ENCODE measurements around the gene ABCF1.

ABCF1 gene

DNA sequence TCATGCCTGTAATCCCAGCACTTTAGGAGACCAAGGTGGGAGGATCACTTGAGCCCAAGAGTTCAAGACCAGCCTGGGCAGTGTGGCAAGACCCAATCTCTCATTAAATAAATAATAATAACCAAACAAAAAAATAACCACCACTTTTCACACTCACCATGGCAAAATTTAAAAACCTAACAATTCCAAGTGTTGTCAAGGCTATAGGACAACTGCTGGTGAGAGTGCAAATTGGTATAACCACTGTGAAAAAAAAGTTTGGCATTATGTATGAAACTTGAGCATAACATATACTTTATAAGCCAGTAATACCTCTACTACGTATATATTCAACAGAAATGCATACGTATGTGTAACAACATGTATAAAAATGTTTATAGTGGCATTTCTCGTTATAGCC, 10.3 kb upstream of the ABCF1 start:
- no peak for DNase-seq (ENCODE audit: low spot score)

DNA sequence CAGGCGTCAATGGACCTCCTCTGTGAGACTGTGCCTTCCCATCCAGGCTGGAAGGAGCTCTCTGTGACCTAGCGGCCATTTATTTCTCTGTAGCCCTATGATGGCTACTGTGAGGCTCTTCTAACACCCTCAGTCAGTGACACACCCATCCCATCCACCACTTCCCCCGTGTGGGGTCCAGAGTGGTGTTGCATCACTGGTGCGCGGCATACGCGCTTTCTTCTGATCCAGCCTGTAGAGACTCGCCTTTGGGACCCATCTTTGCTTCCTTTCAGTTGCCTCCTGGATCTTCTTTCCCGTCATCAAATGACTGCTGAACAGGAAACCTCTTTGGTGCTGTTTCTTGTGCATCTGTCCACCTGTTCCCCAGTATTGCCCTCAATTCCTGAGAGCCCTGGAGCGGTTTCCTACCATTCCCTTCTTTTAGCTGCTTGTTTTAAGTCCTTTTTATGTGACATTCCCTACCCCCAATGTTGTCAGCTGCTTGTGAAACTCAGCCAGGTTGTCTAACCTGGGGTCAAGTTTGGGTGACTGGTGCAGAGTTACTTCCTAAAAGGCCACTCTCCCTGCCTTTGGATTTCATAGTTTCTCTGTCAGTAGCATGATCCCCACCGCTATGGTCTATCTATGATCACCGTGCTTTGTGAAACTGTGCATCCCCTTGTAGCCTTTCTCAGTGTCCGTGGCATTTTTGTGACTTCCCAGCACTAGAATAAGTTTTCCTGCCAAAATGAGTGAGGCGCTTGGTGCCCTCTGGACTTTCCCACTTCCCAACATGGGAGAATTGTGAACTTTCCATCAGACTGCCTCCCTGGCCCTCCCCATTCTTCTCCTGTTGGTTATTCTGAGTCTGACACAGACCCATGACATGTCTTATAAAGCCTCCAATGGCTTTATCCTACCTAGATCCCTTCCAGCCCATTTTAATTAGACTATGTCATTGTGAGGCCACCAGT, 8.5 kb upstream of the ABCF1 start:
- DNase-seq (ENCODE audit: low spot score), result no peak

DNA sequence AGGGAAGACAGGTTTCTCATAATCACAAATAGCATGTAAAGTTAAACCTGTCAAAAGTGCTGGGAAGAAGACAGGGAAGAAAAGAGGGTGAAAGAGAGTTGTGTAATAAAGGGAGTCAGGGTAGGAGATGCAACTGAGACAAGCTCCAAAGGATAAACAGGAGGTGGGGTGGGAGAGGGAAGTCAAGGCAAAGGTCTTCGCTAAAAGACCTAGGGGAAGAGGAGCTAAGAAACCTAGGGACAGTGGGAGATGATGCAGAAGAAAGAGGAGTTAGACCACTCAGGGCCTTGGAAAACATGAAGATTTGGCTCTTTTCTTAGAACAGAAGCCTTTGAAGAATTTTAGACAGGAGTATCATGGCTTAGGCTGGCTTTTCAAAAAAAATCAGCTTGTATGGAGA, 7.1 kb upstream of the ABCF1 start:
- no peak for DNase-seq (ENCODE audit: low spot score)

DNA sequence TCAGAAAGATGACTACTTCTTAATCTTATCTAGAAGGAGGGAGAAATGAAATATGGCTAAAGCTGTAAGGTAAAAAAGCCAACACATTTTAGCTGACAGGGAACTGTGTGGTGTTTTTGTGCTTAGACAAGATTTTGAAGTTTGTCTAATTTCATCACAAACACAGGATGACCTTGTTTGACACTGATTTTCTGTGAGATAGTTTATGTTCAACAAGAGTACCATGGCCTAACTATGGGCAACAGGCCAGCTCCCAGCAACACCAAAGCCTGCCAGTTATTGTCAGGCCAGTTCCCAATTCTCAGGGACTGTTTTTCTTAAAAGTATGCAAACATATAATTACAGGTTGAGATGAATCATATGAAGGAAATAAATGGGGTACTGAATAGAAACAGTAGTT, 5.5 kb upstream of the ABCF1 start:
- no peak for DNase-seq (ENCODE audit: low spot score)

DNA sequence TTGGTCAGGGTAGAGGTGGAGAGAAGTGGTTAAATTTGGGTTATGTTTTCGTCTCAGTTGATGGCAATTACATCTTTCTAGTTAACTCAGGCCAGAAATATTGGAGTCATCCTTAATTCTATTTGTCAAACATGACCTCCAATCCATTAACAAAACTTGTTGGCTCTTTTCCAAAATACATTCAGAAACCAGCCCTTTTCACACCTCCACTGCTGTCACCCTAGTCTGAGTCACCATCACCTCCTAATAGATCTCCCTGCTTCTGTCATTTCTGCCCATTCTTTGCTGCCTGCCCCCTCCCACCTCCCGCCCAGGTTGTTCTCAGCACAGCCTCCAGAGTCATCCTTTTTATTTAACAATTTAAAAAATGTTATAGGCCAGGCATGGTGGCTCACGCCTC, 3.0 kb upstream of the ABCF1 start:
- no peak for DNase-seq (ENCODE audit: low spot score)

DNA sequence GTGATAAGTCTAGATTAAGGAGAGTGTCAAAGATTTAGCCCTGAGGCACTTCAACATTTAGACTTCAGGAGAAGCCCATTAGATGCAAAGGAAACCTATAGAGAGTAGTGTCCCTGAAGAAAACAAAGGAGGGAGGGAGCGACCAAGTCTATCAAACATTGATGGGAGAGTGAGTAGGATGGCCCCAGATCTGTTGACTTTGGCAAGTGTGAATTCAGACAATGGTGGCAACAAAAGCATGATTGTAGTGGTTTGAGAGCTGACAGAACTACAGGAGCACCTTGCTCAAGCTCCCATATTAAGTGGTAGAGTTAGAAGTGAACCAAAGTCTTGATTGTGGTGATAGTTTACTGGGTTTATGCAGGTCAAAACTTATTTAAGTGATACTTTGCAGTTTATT, 979 bp upstream of the ABCF1 start:
- DNase-seq (ENCODE audit: low spot score), result no peak

DNA sequence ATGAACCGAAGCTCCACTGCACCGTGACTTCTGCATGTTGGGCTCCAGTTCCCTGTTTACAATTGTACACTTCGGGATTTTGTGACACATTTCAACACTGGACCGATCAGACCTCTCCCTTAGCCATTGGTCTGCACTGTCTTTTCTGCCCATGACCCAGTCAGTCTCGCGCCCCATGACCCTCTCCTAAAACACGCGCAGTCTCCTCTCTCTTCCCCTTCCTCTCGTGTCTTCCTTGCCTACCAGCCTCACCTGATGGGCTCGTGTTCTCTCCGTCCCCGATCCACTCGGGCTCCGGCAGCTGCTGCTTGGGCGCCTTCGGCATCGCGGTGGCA, 535 bp upstream of the ABCF1 start:
- peak; percentile 29 for DNase-seq (ENCODE audit: low spot score)

DNA sequence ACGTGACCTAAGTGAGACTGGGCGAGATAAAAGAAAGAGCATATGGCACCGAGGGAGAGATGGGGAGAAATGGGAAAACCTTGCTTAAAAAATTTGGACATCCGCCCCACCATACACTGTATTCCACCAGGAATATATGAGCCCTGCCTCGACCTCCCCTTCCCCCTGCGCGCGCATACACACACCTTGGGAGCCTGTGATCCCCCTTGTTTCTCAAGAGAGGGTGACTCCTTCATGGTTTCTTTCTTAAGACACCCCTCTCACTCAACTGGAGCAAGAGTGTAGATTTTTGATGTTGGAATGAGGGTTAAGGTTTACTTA, 480 bp downstream of the ABCF1 start:
- DNase-seq (ENCODE audit: low spot score), result no peak

DNA sequence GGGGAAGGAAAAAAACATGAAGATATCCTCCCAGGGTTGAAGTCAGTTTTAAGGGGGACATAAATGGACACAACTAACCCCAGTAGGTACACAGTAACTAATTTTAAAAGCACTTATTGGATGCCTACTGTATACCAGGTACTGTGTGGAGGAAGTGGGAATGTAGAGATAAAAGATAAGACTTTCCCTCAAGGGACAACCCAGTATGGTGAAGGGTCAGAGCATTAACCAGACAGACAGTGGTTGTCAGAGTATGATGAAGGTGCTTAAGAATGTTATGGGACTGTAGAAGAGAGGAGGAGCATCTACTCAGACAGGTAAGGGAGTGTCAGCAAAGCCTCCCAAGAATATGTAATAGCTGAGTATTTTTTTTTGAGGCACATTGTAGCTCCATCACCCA, 906 bp downstream of the ABCF1 start:
- DNase-seq (ENCODE audit: low spot score), result no peak

DNA sequence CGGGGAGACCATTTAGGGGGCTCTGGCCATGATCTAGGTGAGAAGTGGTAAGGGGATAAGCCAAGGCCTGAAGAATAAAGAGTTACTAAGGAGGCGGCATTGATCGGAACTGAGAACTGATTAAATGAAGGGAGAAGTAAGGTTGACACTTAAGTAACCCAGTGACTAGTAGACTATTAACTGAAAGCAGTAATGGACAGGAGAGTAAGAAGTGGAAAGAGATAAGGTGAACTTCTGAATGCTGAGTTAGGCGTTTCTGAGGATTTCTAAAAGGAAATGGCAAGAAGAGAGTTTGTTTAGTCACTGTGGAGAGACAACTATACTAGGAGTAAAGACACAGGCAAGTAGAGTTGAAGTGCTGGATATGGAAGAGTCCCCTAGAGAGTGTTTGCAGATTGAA, 1.9 kb downstream of the ABCF1 start:
- no peak for DNase-seq (ENCODE audit: low spot score)

DNA sequence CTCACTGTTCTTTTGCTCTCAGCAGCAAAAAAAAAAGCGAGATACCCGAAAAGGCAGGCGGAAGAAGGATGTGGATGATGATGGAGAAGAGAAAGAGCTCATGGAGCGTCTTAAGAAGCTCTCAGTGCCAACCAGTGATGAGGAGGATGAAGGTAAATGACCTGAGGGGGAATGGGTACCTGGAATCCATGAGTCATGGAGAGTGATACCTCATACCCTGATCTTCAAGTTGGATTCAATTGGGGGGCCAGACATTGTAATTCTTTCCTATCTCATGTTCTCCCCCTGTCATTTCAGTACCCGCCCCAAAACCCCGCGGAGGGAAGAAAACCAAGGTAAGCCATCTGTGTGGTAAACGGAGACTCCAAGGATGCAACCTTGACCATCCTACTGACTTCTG, 6.8 kb downstream of the ABCF1 start:
- DNase-seq (ENCODE audit: low spot score), result no peak

DNA sequence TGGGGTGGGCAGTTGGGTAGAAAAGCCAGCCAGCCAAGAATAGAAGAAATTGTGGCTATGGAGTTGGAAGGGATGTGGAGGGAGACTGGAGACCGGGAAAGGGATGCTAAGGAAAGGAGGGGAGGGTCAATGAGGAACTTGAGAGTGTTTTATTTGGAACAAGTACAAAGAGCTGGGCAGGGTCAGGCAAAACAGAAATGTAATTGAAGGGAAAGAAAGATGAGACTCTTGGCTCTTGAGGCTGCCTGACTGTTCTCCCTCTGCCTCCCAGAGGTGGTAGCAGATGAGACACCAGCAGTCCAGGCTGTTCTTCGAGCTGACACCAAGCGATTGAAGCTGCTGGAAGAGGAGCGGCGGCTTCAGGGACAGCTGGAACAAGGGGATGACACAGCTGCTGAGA, 12.7 kb downstream of the ABCF1 start:
- no peak for DNase-seq (ENCODE audit: low spot score)

DNA sequence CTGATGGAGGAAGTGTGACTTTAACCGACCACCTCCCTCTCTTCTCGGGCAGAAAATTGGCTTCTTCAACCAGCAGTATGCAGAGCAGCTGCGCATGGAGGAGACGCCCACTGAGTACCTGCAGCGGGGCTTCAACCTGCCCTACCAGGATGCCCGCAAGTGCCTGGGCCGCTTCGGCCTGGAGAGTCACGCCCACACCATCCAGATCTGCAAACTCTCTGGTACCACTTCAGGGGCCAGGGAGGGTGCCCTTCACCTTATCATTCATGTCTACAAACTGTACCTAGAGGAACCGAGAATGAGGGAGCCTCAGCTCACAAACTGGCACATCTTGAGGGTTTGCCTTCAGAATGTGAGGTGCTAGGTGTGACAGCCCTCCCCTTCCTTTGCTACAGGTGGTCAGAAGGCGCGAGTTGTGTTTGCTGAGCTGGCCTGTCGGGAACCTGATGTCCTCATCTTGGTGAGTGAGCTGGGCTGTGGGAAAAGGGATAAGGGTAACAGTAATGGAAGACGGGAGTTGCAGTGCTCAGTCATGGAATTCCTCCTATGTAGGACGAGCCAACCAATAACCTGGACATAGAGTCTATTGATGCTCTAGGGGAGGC, 18.6 kb downstream of the ABCF1 start:
- DNase-seq (ENCODE audit: low spot score), result no peak

DNA sequence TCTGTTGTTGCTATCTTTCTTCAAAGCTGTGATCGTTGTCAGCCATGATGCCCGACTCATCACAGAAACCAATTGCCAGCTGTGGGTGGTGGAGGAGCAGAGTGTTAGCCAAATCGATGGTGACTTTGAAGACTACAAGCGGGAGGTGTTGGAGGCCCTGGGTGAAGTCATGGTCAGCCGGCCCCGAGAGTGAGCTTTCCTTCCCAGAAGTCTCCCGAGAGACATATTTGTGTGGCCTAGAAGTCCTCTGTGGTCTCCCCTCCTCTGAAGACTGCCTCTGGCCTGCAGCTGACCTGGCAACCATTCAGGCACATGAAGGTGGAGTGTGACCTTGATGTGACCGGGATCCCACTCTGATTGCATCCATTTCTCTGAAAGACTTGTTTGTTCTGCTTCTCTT, 19.3 kb downstream of the ABCF1 start:
- DNase-seq (ENCODE audit: low spot score), result no peak

DNA sequence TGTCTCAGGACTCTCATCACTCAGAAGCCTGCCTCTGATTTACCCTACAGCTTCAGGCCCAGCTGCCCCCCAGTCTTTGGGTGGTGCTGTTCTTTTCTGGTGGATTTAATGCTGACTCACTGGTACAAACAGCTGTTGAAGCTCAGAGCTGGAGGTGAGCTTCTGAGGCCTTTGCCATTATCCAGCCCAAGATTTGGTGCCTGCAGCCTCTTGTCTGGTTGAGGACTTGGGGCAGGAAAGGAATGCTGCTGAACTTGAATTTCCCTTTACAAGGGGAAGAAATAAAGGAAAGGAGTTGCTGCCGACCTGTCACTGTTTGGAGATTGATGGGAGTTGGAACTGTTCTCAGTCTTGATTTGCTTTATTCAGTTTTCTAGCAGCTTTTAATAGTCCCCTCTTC, 19.8 kb downstream of the ABCF1 start:
- DNase-seq (ENCODE audit: low spot score), result peak; percentile 69

DNA sequence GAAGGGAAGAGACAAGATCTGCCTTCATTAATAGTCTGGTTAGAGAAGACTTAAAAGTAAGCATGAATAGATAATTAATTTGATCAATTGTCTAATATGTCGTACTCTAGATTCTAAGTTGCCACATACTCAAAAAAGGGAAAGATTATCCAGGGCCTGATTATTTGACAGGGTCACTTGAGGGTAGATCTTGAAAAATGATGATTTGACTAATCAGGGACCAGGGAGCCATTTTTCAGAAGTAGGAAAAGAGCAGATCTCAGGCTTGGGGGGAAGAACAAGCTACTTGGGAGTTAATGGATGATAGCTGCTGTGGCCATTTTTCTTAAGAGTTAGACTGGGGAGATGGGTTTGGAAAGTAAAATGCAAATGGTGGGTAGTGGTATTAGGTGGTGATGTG, 21.0 kb downstream of the ABCF1 start:
- no peak for DNase-seq (ENCODE audit: low spot score)

DNA sequence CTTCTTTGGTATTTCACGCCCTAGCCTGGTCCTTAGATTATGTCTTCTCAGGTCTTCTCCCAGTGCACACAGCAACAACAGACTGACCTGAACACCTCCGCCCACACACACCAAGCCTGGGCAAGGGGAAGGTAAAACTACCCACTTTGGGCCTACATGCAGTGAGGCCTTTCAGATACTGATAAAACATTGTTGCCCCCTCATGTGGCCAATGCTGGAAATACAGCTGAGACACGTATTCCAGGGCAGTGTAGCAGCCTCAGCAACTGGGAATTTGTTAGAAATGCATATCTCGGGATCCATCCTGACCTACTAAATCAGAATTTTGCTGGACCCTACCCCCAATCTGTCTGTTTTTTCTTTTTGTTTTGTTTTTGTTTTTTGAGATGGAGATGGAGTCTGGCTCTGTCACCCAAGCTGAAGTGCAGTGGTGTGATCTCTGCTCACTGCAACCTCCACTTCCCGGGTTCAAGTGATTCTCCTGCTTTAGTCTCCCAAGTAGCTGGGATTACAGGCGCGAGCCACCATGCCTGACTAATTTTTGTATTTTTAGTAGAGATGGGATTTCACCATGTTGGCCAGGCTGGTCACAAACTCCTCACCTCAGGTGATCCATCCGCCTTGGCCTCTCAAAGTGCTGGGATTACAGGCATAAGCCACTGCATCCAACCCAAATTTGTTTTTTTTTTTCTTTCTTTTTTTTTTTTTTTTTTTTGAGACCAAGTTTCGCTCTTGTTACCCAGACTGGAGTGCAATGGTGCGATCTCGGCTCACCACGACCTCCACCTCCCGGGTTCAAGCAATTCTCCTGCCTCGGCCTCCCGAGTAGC, 26.3 kb downstream of the ABCF1 start:
- peak; percentile 81 for DNase-seq (ENCODE audit: low spot score)

DNA sequence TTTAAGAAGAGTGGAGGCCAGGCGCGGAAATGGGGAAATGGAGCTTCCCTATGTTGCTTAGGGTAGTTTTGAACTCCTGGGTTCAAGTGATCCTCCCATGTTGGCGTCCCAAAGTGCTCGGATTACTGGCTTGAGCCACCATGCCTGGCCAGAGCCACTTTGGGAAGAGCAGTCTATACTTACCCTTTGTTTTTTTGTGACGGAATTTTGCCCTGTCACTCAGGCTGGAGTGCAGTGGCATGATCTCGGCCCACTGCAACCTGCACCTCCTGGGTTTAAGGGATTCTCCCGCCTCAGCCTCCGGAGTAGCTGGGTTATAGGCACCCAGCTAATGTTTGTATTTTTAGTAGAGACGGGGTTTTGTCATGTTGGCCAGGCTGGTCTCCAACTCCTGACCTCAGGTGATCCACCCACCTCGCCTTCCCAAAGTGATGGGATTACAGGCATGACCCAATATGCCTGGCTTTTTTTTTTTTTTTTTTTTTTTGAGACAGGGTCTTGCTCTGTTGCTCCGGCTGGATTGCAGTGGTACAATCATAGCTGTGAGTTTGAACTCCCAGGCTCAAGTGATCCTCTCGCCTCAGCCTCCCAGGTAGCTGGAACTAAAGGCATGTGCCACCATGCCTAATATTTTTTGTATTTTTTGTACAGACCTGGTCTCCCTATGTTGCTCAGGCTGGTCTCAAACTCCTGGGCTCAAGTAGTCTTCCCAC, 27.8 kb downstream of the ABCF1 start:
- no peak for DNase-seq (ENCODE audit: low spot score)

DNA sequence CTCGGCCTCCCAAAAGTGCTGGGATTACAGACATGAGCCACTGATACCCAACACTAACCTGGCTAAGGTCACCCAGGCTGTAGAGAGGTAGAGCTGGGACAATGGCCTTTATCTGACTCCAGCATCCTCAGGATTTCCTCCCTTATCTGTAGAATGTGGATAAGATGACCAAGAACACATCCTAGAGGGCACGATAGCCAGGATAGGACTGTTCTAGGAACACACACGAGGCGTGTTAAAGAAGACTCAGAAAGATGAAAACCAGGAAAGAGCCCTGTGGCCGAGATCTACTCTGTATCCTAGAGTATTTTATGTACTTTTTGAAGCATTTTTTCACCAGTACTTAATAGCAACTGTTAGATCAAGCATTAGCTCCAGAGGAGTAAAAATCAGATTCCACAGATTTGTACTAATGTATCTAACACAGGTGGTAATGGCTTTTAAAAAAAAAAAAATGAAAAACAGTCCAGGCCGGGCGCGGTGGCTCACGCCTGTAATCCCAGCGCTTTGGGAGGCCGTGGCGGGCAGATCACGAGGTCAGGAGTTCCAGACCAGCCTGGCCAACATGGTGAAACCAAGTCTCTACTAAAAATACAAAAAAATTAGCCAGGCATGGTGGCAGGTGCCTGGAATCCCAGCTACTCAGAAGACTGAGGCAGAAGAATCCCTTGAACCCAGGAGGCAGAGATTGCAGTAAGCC, 28.5 kb downstream of the ABCF1 start:
- DNase-seq (ENCODE audit: low spot score), result no peak

DNA sequence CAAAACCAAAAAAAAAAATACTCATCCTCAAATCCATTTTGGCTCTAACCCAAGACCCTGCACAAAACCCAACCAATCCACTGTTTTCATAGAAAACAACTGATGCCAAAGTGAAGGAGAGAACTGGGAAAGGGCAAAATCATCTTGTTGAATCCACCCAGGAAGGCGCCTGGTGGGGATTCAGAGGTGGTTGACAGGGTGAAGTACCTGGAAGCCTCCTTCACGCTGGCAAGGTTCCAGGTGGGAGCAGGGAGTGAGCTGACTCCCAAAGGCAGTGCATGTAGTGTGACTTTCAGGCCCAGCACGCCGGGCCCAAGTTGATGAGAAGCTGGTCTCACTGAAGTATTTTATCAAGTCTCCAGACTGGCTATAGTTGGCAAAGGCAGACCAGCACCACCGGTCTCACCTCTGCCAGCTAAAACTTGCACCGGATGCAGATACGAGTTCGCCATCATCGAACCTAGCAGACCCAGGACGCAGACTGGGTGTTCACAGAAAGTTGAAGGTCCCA, 29.3 kb downstream of the ABCF1 start:
- DNase-seq (ENCODE audit: low spot score), result no peak

DNA sequence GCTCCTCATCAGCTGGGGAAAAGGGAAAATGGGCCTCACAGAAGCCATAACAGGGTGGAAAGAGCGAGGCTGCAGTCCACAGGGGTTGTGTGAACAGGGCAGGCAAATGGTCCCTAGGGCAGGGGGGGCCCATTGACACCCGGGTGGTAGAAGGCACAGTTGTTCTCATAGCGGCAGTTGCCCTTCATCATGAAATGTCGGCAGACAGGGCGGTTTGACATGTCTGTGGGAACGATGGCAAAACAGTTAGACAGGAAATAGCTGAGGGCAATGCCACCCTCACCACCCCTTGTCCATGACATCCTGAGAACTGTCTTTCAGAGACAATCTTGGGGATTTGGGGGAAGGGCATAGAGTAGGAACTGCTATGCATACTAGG, 30.2 kb downstream of the ABCF1 start:
- DNase-seq (ENCODE audit: low spot score), result no peak
